Right atrium auricular region (tissue), 2 donors: ENCODE results near the gene SH3TC1. TPM values are rescaled to one million over a fixed set of nuclear protein-coding genes. Genes with fewer than 3 reads are reported as not detected.
A peak's percentile ranks its signal among the peaks of the same experiment; 100 is the strongest.

ENCODE experiments used
- DNase-seq: peaks from one replicate; pipeline ENCODE4 v3.0.0-alpha.2; 2019; ENCODE audit warnings: low spot score
- H3K27ac ChIP-seq, 2 donors: fragments of 200-600 bp; sonication (generic); 1 replicate in 1 of 2; 2 replicates in 1 of 2; pipeline ENCODE4 v1.5.1; 2016 to 2019
- H3K27me3 ChIP-seq, 2 donors: fragments of 200-600 bp; sonication (generic); one replicate each; pipeline versions ENCODE4 v1.5.1 to v1.6.0; 2017 to 2019
- H3K36me3 ChIP-seq: fragments of 200-600 bp; sonication (generic); one replicate; pipeline ENCODE4 v1.5.1; 2016
- H3K4me1 ChIP-seq, 2 donors: fragments of 200-600 bp; sonication (generic); one replicate each; pipeline versions ENCODE4 v1.5.1 to v1.6.0; 2017 to 2019
- H3K4me3 ChIP-seq, 2 donors: fragments of 200-600 bp; sonication (generic); 1 replicate in 1 of 2; 2 replicates in 1 of 2; pipeline ENCODE4 v1.5.1; 2017 to 2019; ENCODE audit warnings: mild to moderate bottlenecking in 1 of 2, moderate library complexity in 1 of 2
- H3K9me3 ChIP-seq, 2 donors: fragments of 200-600 bp; sonication (generic); one replicate each; pipeline ENCODE4 v1.5.1; 2019
- CTCF ChIP-seq, 2 donors: fragments of 200-600 bp; sonication (generic); IDR thresholded peaks; one replicate each; pipeline ENCODE4 v1.5.1; 2019; ENCODE audit warnings: antibody characterized with exemption in 2 of 2
- total RNA-seq, 2 donors: library from RNA; depleted of rRNA; stranded (reverse); fragments of >200 nt; gene quantifications; one replicate each; pipeline ENCODE4 v1.1.0, GENCODE V29; 2016

The SH3TC1 gene
- total RNA-seq, 2 donors from 2014 or later: 8.9 to 13.9 TPM

- H3K9me3 ChIP-seq: no peaks in the 10 kb centered on the region
- no peak overlapping the region for H3K4me3 ChIP-seq
- H3K36me3 ChIP-seq: no peaks in the 10 kb centered on the region
- H3K4me1 ChIP-seq: peaks cover 0 to 17% of the 10 kb centered on the region in 2 donors
- no peaks in the 10 kb centered on the region for H3K27me3 ChIP-seq
- DNase-seq: no peak
- TF ChIP-seq CTCF (IDR thresholded peaks at IDR 0.05): no peak
- H3K27ac ChIP-seq: peak overlapping the region in 1 of 2 donors; percentile 36
Measured at GRCh38 chr4:8152865-8153257, 46.2 kb upstream of the SH3TC1 start.

GRCh38 chr4:8153441-8153840, 45.6 kb upstream of the SH3TC1 start:
- H3K27ac ChIP-seq: no peak overlapping the region
- H3K4me3 ChIP-seq: no peak overlapping the region
- no peak for DNase-seq
- no peaks in the 10 kb centered on the region for H3K27me3 ChIP-seq
- H3K4me1 ChIP-seq: peaks cover 0 to 23% of the 10 kb centered on the region in 2 donors
- H3K36me3 ChIP-seq: no peaks in the 10 kb centered on the region
- TF ChIP-seq CTCF (IDR thresholded peaks at IDR 0.05): no peak
- no peaks in the 10 kb centered on the region for H3K9me3 ChIP-seq

- no peak overlapping the region for H3K4me3 ChIP-seq
- peaks cover 0 to 33% of the 10 kb centered on the region in 2 donors for H3K4me1 ChIP-seq
- no peaks in the 10 kb centered on the region for H3K36me3 ChIP-seq
- no peaks in the 10 kb centered on the region for H3K27me3 ChIP-seq
- no peak for TF ChIP-seq CTCF (IDR thresholded peaks at IDR 0.05)
- no peak for DNase-seq
- H3K9me3 ChIP-seq: no peaks in the 10 kb centered on the region
- H3K27ac ChIP-seq: no peak overlapping the region
Measured at GRCh38 chr4:8155048-8155447, 44.0 kb upstream of the SH3TC1 start.

- Histone ChIP-seq H3K36me3 (no peaks in the 10 kb centered on the region), H3K4me1 (peaks cover 0 to 38% of the 10 kb centered on the region in 2 donors), H3K9me3 (no peaks in the 10 kb centered on the region), H3K27me3 (no peaks in the 10 kb centered on the region), H3K4me3 (no peak overlapping the region), H3K27ac (no peak overlapping the region)
- no peak for DNase-seq
- TF ChIP-seq CTCF (IDR thresholded peaks at IDR 0.05): no peak
Measured at GRCh38 chr4:8155660-8156421, 43.2 kb upstream of the SH3TC1 start.

GRCh38 chr4:8156617-8157016, 42.5 kb upstream of the SH3TC1 start:
- no peak overlapping the region for H3K4me3 ChIP-seq
- H3K27ac ChIP-seq: no peak overlapping the region
- no peak for TF ChIP-seq CTCF (IDR thresholded peaks at IDR 0.05)
- no peaks in the 10 kb centered on the region for H3K36me3 ChIP-seq
- H3K4me1 ChIP-seq: peaks cover 0 to 38% of the 10 kb centered on the region in 2 donors
- no peak for DNase-seq
- no peaks in the 10 kb centered on the region for H3K9me3 ChIP-seq
- no peaks in the 10 kb centered on the region for H3K27me3 ChIP-seq

- peak overlapping the region in 1 of 2 donors; percentile 73 for H3K27ac ChIP-seq
- peak overlapping the region; percentile 52 to 83 for H3K4me3 ChIP-seq
- no peak for DNase-seq
- H3K4me1 ChIP-seq: peaks cover 0 to 38% of the 10 kb centered on the region in 2 donors
- no peak for TF ChIP-seq CTCF (IDR thresholded peaks at IDR 0.05)
- no peaks in the 10 kb centered on the region for H3K36me3 ChIP-seq
- no peaks in the 10 kb centered on the region for H3K9me3 ChIP-seq
- H3K27me3 ChIP-seq: no peaks in the 10 kb centered on the region
Measured at GRCh38 chr4:8157496-8157895, 41.6 kb upstream of the SH3TC1 start.
